ENCODE data around the gene TPD52L1. TPM values are rescaled to one million over a fixed set of nuclear protein-coding genes. Genes with fewer than 3 reads are reported as not detected.

The TPD52L1 gene
- total and polyA plus RNA-seq, 2 experiments from 2014 or later: 171 to 182 TPM

DNA sequence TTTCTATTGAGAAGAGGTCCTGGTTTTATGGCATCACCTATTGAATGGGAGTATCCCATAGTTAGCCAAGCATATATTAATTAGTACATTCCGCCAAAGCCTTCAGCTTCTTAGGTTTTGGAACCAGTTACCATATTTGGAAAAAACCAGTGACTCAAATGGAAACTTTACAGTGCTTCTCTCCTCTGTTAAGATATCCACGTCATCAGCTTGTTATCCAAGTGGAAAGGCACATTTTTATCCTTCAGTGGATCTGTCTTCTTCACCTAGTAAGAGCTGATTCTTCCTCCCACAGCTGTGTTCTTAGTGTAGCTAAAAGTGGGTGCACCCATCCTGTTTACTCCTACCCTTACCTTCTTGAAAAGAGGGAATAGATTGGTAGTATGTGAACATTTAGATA, 34.5 kb downstream of the TPD52L1 start:
- TF ChIP-seq CTCF (IDR thresholded peaks at IDR 0.05; ENCODE audit: poor library complexity) (no peak), EZH2 (IDR thresholded peaks at IDR 0.05; ENCODE audit: borderline replicate concordance) (no peak), EZH2phosphoT487 (IDR thresholded peaks at IDR 0.05; ENCODE audit: low read depth, severe bottlenecking, unreplicated experiment) (no peak)
- H3K27ac ChIP-seq: no peak overlapping the region
- no peaks in the 10 kb centered on the region for H3K9me3 ChIP-seq (ENCODE audit: low read depth)
- H2AFZ ChIP-seq: no peak overlapping the region
- H3K27me3 ChIP-seq: no peaks in the 10 kb centered on the region
- no peaks in the 10 kb centered on the region for H3K9me2 ChIP-seq (replicated peaks; ENCODE audit: insufficient read depth)
- DNase-seq (ENCODE audit: low spot score): no peak
- 79% methylated on average over 2 of the region's 2 CpGs for WGBS (ENCODE audit: low lambda C conversion rate, missing lambda C conversion rate)
- H3K4me3 ChIP-seq: no peak overlapping the region
- no peaks in the 10 kb centered on the region for H3K4me1 ChIP-seq (ENCODE audit: insufficient read depth)
- no peaks in the 10 kb centered on the region for H4K20me1 ChIP-seq (ENCODE audit: insufficient read depth, poor library complexity, severe bottlenecking)
- H3K36me3 ChIP-seq (replicated peaks; ENCODE audit: insufficient read depth, low read depth): no peaks in the 10 kb centered on the region
- no peak overlapping the region for H3K4me2 ChIP-seq
- H3K79me2 ChIP-seq: no peaks in the 10 kb centered on the region

GRCh38 chr6:125188594-125189203, 35.1 kb downstream of the TPD52L1 start:
- Histone ChIP-seq H3K4me2 (no peak overlapping the region), H3K79me2 (no peaks in the 10 kb centered on the region), H3K36me3 (replicated peaks; ENCODE audit: insufficient read depth, low read depth) (no peaks in the 10 kb centered on the region), H3K9me2 (replicated peaks; ENCODE audit: insufficient read depth) (no peaks in the 10 kb centered on the region), H4K20me1 (ENCODE audit: insufficient read depth, poor library complexity, severe bottlenecking) (no peaks in the 10 kb centered on the region), H3K27ac (no peak overlapping the region), H3K9me3 (ENCODE audit: low read depth) (no peaks in the 10 kb centered on the region), H3K4me3 (no peak overlapping the region), H3K27me3 (no peaks in the 10 kb centered on the region), H2AFZ (no peak overlapping the region), H3K4me1 (ENCODE audit: insufficient read depth) (no peaks in the 10 kb centered on the region)
- DNase-seq (ENCODE audit: low spot score): no peak
- WGBS (ENCODE audit: low lambda C conversion rate, missing lambda C conversion rate): 58% methylated on average over 1 of the region's 1 CpG
- no peak for TF ChIP-seq EZH2 (IDR thresholded peaks at IDR 0.05; ENCODE audit: borderline replicate concordance)
- no peak for TF ChIP-seq CTCF (IDR thresholded peaks at IDR 0.05; ENCODE audit: poor library complexity)
- TF ChIP-seq EZH2phosphoT487 (IDR thresholded peaks at IDR 0.05; ENCODE audit: low read depth, severe bottlenecking, unreplicated experiment): no peak

DNA sequence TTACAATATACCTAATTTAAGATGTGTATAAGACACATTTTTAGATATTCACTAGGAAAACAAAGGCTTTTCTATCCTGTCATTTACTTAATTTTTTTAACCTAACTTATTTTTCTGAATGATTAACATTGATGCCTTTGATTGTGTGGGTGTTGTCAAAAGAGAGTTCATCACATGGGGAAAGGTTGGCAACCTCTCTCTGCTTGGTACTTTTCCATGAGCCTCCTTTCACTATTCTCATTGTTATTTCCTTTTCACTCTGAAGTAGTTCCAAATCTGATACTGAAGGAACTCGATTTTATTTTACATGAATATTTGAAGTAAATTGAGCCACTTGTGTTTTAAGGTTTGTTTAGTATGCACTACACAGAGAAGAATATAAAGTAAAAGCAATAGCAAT, 35.9 kb downstream of the TPD52L1 start:
- Histone ChIP-seq H4K20me1 (ENCODE audit: insufficient read depth, poor library complexity, severe bottlenecking) (no peaks in the 10 kb centered on the region), H3K9me3 (ENCODE audit: low read depth) (no peaks in the 10 kb centered on the region), H3K4me1 (ENCODE audit: insufficient read depth) (no peaks in the 10 kb centered on the region), H3K27ac (no peak overlapping the region), H3K4me2 (no peak overlapping the region), H3K4me3 (no peak overlapping the region), H2AFZ (no peak overlapping the region), H3K27me3 (no peaks in the 10 kb centered on the region), H3K36me3 (replicated peaks; ENCODE audit: insufficient read depth, low read depth) (no peaks in the 10 kb centered on the region), H3K79me2 (no peaks in the 10 kb centered on the region), H3K9me2 (replicated peaks; ENCODE audit: insufficient read depth) (no peaks in the 10 kb centered on the region)
- WGBS (ENCODE audit: low lambda C conversion rate, missing lambda C conversion rate): 83% methylated on average over 1 of the region's 1 CpG
- no peak for DNase-seq (ENCODE audit: low spot score)
- no peak for TF ChIP-seq CTCF (IDR thresholded peaks at IDR 0.05; ENCODE audit: poor library complexity)
- TF ChIP-seq EZH2 (IDR thresholded peaks at IDR 0.05; ENCODE audit: borderline replicate concordance): no peak
- no peak for TF ChIP-seq EZH2phosphoT487 (IDR thresholded peaks at IDR 0.05; ENCODE audit: low read depth, severe bottlenecking, unreplicated experiment)

Data from hepatocyte (in vitro differentiated cells).